Neuronal stem cell (in vitro differentiated cells): ENCODE data around the gene TMEM255B.

Experiments
- DNase-seq: peaks from one replicate; pipeline ENCODE4 v3.0.0-alpha.2; 2013; ENCODE audit warnings: low spot score
- H2AFZ ChIP-seq: one replicate; pipeline ENCODE4 v1.6.1; 2013; ENCODE audit warnings: mild to moderate bottlenecking, low read length, inconsistent platforms
- H2AK5ac ChIP-seq: 2 replicates; pipeline ENCODE4 v1.6.1; 2013; ENCODE audit warnings: low read depth, mild to moderate bottlenecking, inconsistent platforms, low read length, moderate library complexity, mixed read lengths
- H2BK120ac ChIP-seq: 2 replicates; pipeline ENCODE4 v1.6.1; 2013; ENCODE audit warnings: low read depth, mild to moderate bottlenecking, inconsistent platforms, low read length, moderate library complexity, mixed read lengths
- H2BK12ac ChIP-seq: one replicate; pipeline ENCODE4 v1.6.1; 2013; ENCODE audit warnings: low read length, inconsistent platforms
- H2BK15ac ChIP-seq: 2 replicates; pipeline ENCODE4 v1.6.1; 2013; ENCODE audit warnings: mild to moderate bottlenecking, low read length, inconsistent platforms, mixed read lengths
- H2BK5ac ChIP-seq: one replicate; pipeline ENCODE4 v1.6.1; 2013; ENCODE audit warnings: inconsistent platforms, mild to moderate bottlenecking, low read length, moderate library complexity
- H3K14ac ChIP-seq: one replicate; pipeline ENCODE4 v1.6.1; 2013; ENCODE audit warnings: low read length, inconsistent platforms
- H3K18ac ChIP-seq: 2 replicates; pipeline ENCODE4 v1.6.1; 2013; ENCODE audit warnings: low read length, inconsistent platforms
- H3K23ac ChIP-seq: 2 replicates; pipeline ENCODE4 v1.6.1; 2013; ENCODE audit warnings: low read depth, mild to moderate bottlenecking, mixed read lengths, low read length, inconsistent platforms; ENCODE audit not compliant: poor library complexity
- H3K27ac ChIP-seq: replicated peaks from 3 replicates; pipeline ENCODE4 v1.5.1; 2013; ENCODE audit warnings: low read length, inconsistent platforms
- H3K27me3 ChIP-seq, 3 experiments: 2 replicates each; pipeline ENCODE4 v1.6.1; 2013; ENCODE audit warnings: low read length in 3 of 3, mild to moderate bottlenecking in 2 of 3, inconsistent platforms in 1 of 3, low read depth in 1 of 3, mixed read lengths in 1 of 3, moderate library complexity in 1 of 3; ENCODE audit not compliant: control insufficient read depth in 3 of 3, insufficient read depth in 3 of 3
- H3K36me3 ChIP-seq, 2 donors: replicated peaks in 1 of 2; 2 replicates each; pipeline ENCODE4 v1.6.1; 2013; ENCODE audit warnings: low read length in 2 of 2; ENCODE audit not compliant: control insufficient read depth in 2 of 2, insufficient read depth in 2 of 2
- H3K4ac ChIP-seq: 2 replicates; pipeline ENCODE4 v1.6.1; 2013; ENCODE audit warnings: inconsistent platforms, mild to moderate bottlenecking, low read length, moderate library complexity
- H3K4me1 ChIP-seq, 2 donors: 1 replicate in 1 of 2; 2 replicates in 1 of 2; pipeline ENCODE4 v1.6.1; 2013; ENCODE audit warnings: low read length in 2 of 2, low read depth in 1 of 2; ENCODE audit not compliant: control insufficient read depth in 2 of 2, insufficient read depth in 1 of 2
- H3K4me2 ChIP-seq: one replicate; pipeline ENCODE4 v1.6.1; 2013; ENCODE audit warnings: mild to moderate bottlenecking, low read length, inconsistent platforms; ENCODE audit not compliant: insufficient read depth, poor library complexity, severe bottlenecking
- H3K4me3 ChIP-seq, 2 donors: 2 replicates each; pipeline ENCODE4 v1.5.1; 2013; ENCODE audit warnings: low read length in 2 of 2, mild to moderate bottlenecking in 2 of 2, inconsistent platforms in 1 of 2, moderate library complexity in 1 of 2
- H3K79me1 ChIP-seq: one replicate; pipeline ENCODE4 v1.6.1; 2013; ENCODE audit warnings: low read depth, mild to moderate bottlenecking, inconsistent platforms, low read length, moderate library complexity
- H3K9ac ChIP-seq: one replicate; pipeline ENCODE4 v1.6.1; 2013; ENCODE audit warnings: mild to moderate bottlenecking, low read depth, low read length, inconsistent platforms; ENCODE audit not compliant: poor library complexity
- H3K9me3 ChIP-seq, 2 donors: replicated peaks in 1 of 2; 2 replicates each; pipeline versions ENCODE3 to v1.6.1; 2013; ENCODE audit warnings: low read length in 2 of 2, mild to moderate bottlenecking in 2 of 2, inconsistent platforms in 1 of 2, low read depth in 1 of 2, mixed read lengths in 1 of 2, moderate library complexity in 1 of 2; ENCODE audit not compliant: control insufficient read depth in 2 of 2, insufficient read depth in 1 of 2
- H4K8ac ChIP-seq: one replicate; pipeline ENCODE4 v1.6.1; 2013; ENCODE audit warnings: low read depth, mild to moderate bottlenecking, inconsistent platforms, low read length, moderate library complexity
- H4K91ac ChIP-seq: one replicate; pipeline ENCODE4 v1.6.1; 2013; ENCODE audit warnings: low read length, low read depth, mild to moderate bottlenecking, inconsistent platforms; ENCODE audit not compliant: poor library complexity
- WGBS, 2 donors: extraction: QIAGEN DNeasy Blood & Tissue Kit; methylation state at CpG; one replicate each; pipeline ENCODE4 v1.1.7; 2013; ENCODE audit warnings: missing lambda C conversion rate in 2 of 2, mixed read lengths in 1 of 2; ENCODE audit not compliant: insufficient read length in 2 of 2, insufficient replicate concordance in 1 of 2; ENCODE audit errors: extremely low coverage in 2 of 2; 5-methylcytosine and 5-hydroxymethylcytosine counted together

Gene TMEM255B

DNA sequence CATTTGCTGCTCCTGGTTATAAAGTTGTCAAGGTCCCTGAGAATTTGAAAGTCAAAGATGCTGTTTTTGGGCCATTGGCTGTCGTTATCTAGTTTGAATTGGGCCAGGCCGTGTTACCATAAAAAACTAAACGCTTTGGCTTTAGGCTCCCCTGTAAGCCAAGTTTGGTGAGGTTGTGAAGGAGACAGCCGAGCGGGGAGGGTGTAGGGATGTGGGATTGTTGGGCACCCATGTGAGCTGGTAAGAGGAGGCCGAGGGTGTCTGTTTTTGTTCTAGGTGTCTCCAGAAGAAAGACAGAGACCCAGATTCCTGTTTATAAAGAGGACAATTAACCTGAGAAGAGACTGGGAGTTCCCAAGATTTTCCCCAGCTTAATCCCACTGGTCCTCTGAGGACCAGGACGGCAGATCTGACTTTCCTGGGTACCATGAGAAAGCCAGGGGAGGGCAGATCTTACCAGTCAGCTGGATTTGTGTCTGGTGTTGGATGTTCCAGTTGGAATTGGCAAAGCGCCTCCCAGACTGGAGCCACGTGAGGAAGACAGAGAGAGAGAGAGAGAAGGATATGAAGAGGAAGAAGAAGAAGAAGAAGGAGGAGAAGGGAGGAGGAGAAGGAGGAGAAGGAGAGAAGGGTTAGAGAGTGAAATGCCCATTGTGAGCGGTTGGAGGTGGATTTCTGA, 25.1 kb downstream of the TMEM255B start:
- H3K36me3 ChIP-seq: peaks cover 0 to 2% of the 10 kb centered on the region in 2 donors
- H3K23ac ChIP-seq: no peak overlapping the region
- no peak overlapping the region for H2BK120ac ChIP-seq
- H3K9ac ChIP-seq: no peak overlapping the region
- no peak overlapping the region for H3K27ac ChIP-seq
- no peak overlapping the region for H2AFZ ChIP-seq
- no peak overlapping the region for H3K4me3 ChIP-seq
- peaks cover 0 to 30% (median 0%) of the 10 kb centered on the region in 3 experiments for H3K27me3 ChIP-seq
- H3K79me1 ChIP-seq: no peaks in the 10 kb centered on the region
- WGBS, 2 donors: no CpG with 5 or more reads among the region's 10 CpGs
- peaks cover 4 to 9% of the 10 kb centered on the region in 2 donors for H3K9me3 ChIP-seq
- no peak overlapping the region for H3K4ac ChIP-seq
- H4K91ac ChIP-seq: no peak overlapping the region
- peaks cover 0 to 4% of the 10 kb centered on the region in 2 donors for H3K4me1 ChIP-seq
- no peak overlapping the region for H2AK5ac ChIP-seq
- H3K14ac ChIP-seq: no peak overlapping the region
- no peak overlapping the region for H2BK15ac ChIP-seq
- no peak overlapping the region for H2BK12ac ChIP-seq
- H3K4me2 ChIP-seq: no peak overlapping the region
- H3K18ac ChIP-seq: no peak overlapping the region
- H4K8ac ChIP-seq: no peak overlapping the region
- DNase-seq: no peak
- no peak overlapping the region for H2BK5ac ChIP-seq

GRCh38 chr13:113784645-113785024, 25.6 kb downstream of the TMEM255B start:
- no peak overlapping the region for H4K8ac ChIP-seq
- H3K79me1 ChIP-seq: no peaks in the 10 kb centered on the region
- H3K4me3 ChIP-seq: no peak overlapping the region
- H3K14ac ChIP-seq: no peak overlapping the region
- H3K36me3 ChIP-seq: peaks cover 0 to 2% of the 10 kb centered on the region in 2 donors
- H2BK12ac ChIP-seq: no peak overlapping the region
- WGBS, 2 donors: no CpG with 5 or more reads among the region's 5 CpGs
- no peak overlapping the region for H2BK15ac ChIP-seq
- H3K23ac ChIP-seq: no peak overlapping the region
- H2AFZ ChIP-seq: no peak overlapping the region
- H3K27me3 ChIP-seq: peaks cover 0 to 25% (median 0%) of the 10 kb centered on the region in 3 experiments
- no peak overlapping the region for H2AK5ac ChIP-seq
- H3K9me3 ChIP-seq: peaks cover 4 to 9% of the 10 kb centered on the region in 2 donors
- H3K4ac ChIP-seq: no peak overlapping the region
- H2BK120ac ChIP-seq: no peak overlapping the region
- DNase-seq: no peak
- H3K4me2 ChIP-seq: no peak overlapping the region
- H4K91ac ChIP-seq: no peak overlapping the region
- H3K4me1 ChIP-seq: peaks cover 0 to 4% of the 10 kb centered on the region in 2 donors
- no peak overlapping the region for H3K9ac ChIP-seq
- H3K27ac ChIP-seq: no peak overlapping the region
- H3K18ac ChIP-seq: no peak overlapping the region
- H2BK5ac ChIP-seq: no peak overlapping the region

DNA sequence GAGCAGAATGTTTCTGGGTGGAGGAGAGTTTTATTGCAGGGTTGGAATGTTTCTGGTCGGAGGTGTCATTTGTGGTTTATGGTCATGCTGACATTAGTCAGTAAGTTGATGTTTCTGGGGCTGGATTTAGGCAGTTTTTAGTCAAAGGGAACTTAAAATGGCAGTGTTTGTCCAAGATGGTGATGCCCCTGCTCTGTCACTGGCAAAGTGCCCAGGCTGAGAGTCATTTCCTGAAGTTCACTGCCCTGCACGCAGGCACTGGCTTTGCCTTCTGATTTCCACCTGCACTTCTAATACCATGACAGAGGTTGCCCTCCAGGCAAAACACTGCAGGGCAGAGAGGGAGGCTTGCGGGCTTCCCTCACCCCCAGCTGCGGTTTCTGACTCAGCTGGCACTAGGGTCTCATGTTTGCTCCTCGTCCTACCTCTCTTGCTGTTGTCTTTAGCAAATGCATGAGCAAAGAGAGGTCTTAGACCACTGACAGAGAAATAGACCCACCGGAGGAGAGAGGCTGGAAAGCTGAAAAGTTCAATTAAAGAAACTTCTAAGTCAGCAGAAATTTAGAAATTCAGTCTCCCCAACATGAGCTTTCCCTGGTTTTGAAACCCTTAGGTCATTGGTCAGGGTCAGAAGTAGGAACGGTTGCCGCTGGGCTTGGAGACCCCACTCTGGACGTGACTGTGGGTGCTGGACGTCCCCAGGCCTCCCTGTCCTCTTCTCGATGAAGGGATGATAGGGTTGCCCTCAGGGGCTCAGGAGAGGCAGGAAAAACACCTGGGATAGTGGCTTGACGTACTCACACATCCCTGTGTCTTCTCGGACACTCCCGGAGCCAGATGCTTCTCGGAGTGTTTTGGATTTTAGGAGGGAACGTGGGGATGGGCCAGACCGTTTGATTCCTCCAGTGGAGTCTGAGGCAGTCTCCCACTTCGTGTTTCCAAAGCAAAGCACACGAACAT, 26.3 kb downstream of the TMEM255B start:
- Histone ChIP-seq H3K4me1 (peaks cover 0 to 4% of the 10 kb centered on the region in 2 donors), H2BK120ac (no peak overlapping the region), H2BK5ac (no peak overlapping the region), H2BK12ac (no peak overlapping the region), H3K4ac (no peak overlapping the region), H3K4me2 (no peak overlapping the region), H3K27me3 (peaks cover 0 to 25% (median 0%) of the 10 kb centered on the region in 3 experiments), H2AK5ac (no peak overlapping the region), H3K18ac (no peak overlapping the region), H3K9ac (no peak overlapping the region), H2AFZ (no peak overlapping the region), H4K8ac (no peak overlapping the region), H3K23ac (no peak overlapping the region), H3K79me1 (no peaks in the 10 kb centered on the region), H3K27ac (no peak overlapping the region), H2BK15ac (no peak overlapping the region), H3K14ac (no peak overlapping the region), H3K4me3 (no peak overlapping the region), H3K9me3 (peaks cover 4 to 9% of the 10 kb centered on the region in 2 donors), H4K91ac (no peak overlapping the region), H3K36me3 (peaks cover 0 to 2% of the 10 kb centered on the region in 2 donors)
- no CpG with 5 or more reads among the region's 19 CpGs for WGBS, 2 donors
- DNase-seq: no peak
